ENCODE data around the gene SMIM5. TPM values are rescaled to one million over a fixed set of nuclear protein-coding genes. Genes with fewer than 3 reads are reported as not detected.

SMIM5 gene
- polyA plus RNA-seq, 1 donor: 9.2 TPM

DNA sequence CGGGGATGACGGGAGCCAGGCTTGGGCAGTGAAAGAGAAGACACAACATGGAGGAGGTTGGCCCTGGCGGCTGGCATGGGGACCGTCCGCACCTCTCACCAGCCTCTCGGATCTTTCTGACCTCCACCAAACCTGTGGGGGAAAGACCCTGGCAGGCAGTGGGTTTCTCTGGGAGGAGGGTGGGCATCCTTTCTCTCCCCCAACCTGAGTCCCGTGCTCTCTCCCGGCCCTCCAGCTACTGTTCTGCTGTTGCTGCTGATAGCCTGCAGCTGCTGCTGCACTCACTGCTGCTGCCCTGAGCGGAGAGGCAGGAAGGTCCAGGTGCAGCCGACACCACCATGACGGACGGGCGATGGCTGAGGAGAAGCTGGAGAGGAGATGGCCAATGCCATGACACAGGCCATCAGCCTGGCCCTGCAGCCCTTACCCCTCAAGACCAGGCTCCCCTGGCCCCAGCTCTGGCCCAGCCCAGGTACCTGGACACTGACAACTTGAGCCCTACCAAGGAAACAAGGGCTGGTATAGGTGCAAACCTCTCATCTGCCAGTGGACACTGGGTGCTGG lies 7.4 kb downstream of the SMIM5 start:
- no peak for DNase-seq (ENCODE audit: low read depth)

DNA sequence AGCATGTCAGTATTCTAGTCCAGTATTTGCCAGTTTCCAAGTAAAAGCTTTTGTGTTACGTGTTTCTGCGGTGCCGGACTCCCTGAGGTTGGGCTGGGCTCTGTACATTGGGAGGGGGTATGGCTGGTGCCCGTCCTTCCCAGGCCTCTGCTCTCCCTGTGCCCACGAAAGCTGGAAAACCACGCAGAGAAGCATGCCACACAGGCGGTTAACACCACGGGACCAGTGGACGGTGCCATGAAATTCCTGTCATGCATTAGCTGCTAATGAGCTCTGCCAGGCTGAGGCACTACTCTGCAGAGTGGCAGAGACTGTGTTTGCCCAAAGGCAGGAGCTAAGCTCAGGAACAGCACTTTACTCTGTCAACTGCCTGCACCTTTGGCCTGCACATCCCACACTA lies 8.1 kb downstream of the SMIM5 start:
- DNase-seq (ENCODE audit: low read depth): no peak

DNA sequence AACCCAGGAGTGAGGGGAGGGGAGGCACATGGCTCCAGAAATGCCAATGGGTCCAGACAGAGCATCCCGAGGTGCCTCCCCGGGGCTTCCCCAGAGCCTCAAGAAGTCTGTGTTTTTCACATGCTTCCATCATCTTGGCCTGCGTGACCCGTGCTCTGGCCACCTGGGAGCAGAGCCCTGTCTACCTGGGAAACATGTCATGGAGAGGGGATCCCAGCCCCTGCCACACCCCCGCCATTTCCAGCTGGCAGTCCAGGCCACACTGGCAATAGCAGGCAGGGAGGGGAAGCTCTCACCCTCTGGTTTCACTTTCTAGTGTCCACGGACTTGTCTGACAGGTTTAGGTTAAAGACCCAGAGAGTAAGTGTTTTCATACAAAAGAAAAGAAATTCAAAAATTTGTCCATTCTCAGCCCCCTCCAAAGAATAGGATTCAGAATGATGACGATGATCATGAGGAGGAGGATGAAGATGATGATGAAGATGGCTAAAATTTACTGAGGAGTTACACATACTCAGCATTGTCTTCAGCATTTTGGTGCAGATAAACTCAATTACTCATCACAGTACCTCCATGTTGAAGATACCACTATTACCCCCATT lies 9.0 kb downstream of the SMIM5 start:
- DNase-seq (ENCODE audit: low read depth): no peak

DNA sequence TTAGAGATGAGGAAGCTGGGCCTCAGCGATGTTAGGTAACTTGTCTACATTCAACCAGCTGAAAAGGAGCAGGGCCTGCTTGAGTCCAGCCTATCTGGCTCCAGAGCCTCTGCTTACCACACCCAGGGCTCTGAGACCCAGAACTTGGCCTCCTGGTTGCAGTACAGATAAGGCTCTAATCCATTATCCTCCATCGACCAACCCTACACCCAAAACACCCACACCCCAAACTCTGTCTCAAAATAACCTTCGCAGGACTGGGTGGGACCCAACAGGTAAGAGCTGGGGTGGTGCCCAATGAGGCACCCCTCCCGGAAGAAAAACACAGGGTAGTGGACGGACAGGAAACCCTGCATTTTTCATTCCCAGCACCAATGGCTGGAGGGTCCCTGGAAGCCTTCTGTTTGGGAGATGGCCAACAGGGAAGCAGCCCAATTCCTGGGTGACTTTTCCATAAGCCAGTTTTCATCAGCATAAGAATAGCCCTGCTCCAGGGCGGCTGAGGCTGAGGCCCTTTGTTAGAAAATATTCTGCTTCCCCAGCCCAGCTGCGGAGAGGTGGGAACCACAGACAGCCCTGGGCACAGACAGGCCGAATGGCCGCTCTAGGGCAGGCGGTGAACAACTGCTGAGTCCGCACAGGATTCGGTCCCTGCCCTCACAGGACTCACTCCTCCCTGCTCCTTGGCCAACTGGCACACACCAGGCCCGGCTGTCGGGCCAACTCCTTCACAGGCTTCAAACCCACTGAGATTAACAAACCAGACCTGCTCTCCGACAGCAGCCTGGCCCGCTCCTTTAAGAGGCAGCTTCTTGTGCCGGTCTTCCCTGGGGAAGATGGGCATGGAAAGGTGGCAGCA lies 9.8 kb downstream of the SMIM5 start:
- DNase-seq (ENCODE audit: low read depth): no peak

GRCh38 chr17:75643643-75644017 lies 10.4 kb downstream of the SMIM5 start:
- DNase-seq (ENCODE audit: low read depth): no peak

- DNase-seq (ENCODE audit: low read depth): no peak
These were observed 12.3 kb downstream of the SMIM5 start for GRCh38 chr17:75645501-75645888.

DNA sequence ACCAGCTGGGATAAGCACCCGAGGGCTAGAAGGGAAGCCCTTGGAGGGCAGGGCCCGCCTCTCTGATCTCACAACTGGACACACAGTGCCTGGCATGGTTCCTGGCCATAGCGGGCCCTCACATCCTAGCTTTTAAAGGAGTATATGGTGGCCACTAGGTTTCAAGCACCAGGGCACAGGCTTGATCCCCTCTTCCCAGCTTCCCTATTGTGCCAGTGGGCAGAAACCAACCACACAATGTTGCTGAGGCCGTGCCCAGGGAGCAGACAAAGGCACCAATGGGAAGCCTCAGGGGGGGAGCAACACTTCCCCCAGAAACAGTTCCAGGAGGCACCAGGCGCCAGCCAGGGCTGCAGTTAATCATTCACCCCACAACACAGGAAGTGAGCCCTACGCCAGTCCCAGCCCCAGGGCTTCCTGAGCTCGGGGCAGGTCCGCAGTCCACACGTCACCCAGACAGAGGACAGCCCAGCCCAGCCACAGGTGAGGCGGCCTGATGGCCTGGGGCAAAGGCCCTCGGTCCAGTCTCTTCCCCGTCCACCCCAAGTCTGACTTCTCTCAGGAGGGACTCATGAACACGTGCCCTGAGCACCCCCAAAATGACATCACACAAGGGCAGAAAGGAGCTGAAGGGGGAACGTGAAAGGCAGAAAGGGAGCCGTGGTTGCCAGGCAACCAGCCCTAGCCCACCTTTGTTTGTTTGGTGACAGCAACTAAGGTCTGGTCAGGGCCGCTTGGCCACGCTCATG lies 12.8 kb downstream of the SMIM5 start:
- no peak for DNase-seq (ENCODE audit: low read depth)

DNA sequence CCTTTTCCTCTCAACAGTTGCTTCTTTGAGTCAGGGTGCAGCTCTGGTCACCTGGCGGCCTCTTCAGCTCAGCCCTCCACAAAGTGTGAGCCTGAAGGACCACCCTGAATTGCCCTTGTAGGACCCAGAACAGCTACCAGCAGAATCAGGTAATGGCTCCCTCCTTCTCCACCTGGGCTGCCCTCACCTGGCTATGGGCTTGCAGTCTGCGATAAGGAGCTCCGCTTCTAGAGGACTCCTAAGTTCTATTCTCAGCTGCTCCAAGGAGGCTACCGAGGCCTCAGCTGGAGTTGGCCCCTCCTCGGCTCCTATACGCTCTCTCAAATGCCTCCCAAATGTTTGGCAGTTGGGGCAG lies 13.4 kb downstream of the SMIM5 start:
- no peak for DNase-seq (ENCODE audit: low read depth)

- no peak for DNase-seq (ENCODE audit: low read depth)
These were observed 13.8 kb downstream of the SMIM5 start for GRCh38 chr17:75647061-75647460.

DNA sequence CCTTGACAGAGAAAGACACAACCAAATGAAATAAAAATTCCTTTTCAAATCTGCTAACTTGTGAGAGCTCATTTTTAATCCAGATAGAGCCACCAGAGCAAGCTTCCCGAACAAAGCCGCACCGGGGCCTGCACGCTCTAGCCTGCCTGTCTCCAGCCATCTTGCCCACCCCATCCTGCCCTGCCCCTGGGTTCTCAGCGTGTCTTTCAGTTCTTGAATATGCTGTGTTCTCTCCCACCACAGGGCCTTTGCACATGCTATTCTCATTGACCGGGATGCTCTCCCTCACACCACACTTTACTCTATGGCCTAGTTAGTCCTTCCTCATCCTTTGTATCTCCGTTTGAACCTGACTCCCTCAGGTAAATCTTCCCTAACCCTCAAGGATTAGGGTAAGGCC lies 14.7 kb downstream of the SMIM5 start:
- no peak for DNase-seq (ENCODE audit: low read depth)

DNA sequence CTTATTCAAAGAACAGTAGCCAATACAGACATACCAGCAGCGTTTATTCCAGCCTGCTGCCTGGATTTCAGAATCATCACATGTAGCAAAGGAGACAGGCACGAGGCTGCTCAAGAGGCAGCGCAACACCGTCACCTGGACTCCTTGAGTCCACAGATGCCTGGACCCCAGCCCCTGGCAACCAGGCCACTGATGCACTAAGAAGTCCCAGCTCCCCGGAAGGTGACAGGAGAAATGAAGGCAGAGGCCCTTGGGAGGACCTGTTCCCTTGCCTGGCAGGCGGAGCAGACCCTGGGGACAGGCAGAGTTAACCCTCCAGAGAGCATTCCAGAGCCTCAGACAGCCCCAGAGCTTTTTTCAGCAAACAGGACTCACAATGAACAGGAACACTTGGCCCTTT lies 16.5 kb downstream of the SMIM5 start:
- no peak for DNase-seq (ENCODE audit: low read depth)

DNA sequence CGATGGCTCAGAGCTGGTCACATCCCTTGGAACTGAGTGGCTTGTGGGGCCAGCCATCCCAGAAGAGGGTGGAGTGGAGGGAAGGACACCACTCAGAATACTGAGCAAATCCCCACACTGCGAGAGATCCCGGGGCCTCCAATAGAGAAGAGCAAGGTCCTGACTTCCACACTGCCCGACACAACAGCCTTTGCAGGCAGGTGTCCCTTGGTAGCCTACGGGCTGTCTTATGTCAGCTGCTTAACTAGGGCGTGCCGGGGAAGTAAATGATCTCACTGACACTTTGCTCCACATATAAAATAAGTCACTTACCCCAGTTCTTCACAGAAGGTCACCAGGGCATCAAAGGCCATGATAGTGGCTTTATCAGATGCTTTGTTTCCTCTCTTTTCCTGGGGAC lies 17.6 kb downstream of the SMIM5 start:
- no peak for DNase-seq (ENCODE audit: low read depth)

GRCh38 chr17:75652341-75652740 lies 19.1 kb downstream of the SMIM5 start:
- no peak for DNase-seq (ENCODE audit: low read depth)

DNA sequence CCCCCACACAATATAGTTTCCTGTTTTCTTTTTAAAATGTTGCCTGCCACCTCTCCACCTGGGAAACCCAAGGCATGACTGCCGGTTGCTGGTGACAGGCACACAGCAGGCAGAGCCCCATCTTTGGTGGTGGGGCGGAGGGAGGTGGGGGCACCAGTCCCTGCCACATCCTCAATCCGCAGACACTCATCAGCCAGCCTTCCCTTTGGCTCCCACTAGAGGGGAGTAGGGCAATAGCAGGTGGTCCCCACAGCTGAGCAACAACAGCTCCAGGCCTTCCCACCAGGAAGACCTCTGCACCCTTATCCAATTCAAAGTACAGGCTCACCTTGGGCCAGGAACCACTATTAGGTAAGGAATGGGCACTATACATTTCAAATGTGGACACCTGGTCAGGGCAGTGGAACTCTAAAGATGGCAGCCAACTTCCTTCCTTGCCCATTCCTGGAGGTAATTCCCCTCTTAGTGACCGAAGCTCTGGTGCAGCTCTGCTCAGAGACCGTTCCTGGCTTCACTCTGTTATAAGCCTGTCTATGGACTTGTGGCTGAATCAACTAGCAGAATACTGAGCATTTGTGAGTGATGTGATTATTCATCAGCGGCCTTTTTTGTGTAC lies 19.8 kb downstream of the SMIM5 start:
- no peak for DNase-seq (ENCODE audit: low read depth)

GRCh38 chr17:75654176-75654575 lies 20.9 kb downstream of the SMIM5 start:
- no peak for DNase-seq (ENCODE audit: low read depth)

GRCh38 chr17:75658237-75658636 lies 25.0 kb downstream of the SMIM5 start:
- no peak for DNase-seq (ENCODE audit: low read depth)

DNA sequence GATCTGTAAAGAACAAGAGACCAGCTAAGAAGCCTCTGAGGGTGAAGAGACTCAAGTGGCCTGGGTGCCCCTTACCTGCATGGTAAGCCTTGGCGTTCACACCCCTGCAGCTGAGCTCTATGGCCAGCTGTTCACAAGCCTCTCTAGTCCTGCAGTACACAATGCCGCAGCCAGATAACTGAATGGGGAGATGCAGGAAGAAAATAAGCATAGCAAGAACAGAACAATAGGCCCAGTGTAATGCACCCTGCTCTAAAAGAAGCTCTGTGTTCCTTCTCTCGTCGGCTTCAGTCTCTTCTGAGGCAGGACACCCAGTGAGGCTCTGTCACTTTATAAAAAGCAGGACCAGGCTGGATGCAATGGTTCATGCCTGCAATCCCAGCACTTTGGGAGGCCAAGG lies 28.3 kb downstream of the SMIM5 start:
- no peak for DNase-seq (ENCODE audit: low read depth)

DNA sequence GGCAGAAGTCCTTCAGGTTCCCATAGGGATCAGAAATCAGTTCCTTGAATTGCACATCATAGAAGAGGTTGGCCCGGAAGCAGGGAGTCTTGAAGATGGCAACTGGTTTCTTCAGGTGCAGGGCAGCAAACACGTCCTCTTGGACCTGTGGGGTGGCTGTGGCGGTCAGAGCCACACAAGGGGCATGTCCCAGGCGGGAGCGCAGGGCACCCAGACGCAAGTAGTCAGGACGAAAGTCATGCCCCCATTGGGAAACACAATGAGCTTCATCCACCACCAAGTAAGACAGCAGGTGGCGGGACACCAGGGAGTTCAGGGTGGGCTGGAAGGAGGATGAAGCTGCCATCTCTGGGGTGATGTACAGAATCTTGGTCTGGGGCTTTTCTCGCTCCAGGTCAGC lies 29.3 kb downstream of the SMIM5 start:
- DNase-seq (ENCODE audit: low read depth): no peak

DNA sequence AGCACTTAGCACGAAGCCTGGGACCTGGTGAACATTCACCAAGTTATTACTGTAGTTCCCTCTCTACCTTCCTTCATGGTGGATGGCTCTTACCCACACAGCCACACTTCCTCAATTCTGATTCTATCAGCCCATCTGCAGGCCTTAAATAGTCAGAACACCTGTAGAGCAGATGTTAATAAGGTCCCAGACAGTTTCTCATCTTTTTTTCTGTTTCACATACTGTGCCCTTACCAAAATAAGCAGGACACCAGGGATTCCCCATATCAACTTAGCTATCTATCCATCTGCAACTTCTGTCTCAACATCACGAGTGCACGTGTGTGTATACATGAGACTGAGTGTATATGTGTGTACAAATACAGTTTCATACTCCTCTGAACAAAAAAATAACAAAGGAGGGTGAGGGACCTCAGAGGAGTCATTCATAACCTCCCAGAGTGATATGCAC lies 30.9 kb downstream of the SMIM5 start:
- DNase-seq (ENCODE audit: low read depth): no peak

DNA sequence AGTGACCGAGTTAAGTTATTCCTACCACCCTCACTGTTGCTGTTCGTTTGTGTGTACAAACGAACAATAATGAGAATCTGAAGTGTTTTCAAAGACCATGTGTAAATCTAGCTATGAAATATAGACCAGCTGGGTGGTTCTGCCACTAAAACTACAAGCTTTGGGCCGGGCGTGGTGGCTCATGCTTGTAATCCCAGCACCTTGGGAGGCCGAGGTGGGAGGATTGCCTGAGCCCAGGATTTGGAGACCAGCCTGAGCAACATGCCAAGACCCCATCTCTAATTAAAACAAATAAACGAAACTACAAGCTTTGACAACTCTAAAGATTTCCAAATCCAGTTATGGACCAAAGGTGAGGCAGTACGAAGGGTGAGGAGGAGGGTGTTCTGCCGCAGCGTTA lies 32.7 kb downstream of the SMIM5 start:
- DNase-seq (ENCODE audit: low read depth): no peak

DNA sequence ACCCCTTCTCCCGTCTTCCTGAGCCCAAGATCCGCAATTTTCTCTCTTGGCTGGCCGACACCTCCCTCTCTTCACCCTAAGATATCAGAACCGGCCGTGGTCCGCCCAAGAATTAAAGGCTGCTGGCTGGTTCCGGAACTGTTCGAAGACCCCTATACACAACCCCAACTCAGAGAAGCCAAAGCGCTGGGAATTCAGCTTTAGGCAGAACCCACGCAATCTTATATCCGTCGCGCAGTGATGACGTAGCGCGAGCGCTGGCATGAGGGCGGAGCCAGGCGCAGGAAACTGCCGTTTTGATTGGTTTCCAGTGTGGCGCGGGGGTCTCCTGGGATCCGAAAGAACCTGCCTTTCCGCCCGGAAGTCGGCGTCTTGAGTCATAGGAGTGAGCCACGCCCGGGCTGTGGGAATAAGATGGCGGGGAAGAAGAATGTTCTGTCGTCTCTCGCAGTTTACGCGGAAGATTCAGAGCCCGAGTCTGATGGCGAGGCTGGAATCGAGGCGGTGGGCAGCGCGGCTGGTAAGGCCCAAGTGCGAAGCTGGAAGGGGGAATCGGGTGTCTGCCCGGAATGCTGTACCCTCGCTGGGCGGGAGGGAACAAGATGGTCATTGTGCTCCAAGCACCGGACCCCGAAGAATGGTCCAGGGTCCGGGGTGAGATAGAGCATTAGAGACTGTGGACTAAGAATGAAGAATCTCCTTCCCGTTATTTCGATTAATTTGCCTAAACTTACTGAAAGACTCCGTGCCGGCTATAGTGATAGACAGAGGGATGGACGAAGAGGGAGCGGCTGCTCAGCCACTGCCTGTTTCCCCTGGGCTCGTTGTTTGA lies 33.9 kb downstream of the SMIM5 start, which contains the start of the genes RECQL5 and SAP30BP:
TSS of gene RECQL5 (minus strand) at position 196 of the 832 bp plus-strand sequence. CDS start 597 bp downstream, outside the sequence.
TSS of gene SAP30BP (plus strand) at position 380 of the 832 bp plus-strand sequence. CDS start at position 415, 35 bp downstream.
- peak; percentile 96 for DNase-seq (ENCODE audit: low read depth)
